ENCODE measurements around the gene AKAP13. TPM values are rescaled to one million over a fixed set of nuclear protein-coding genes. Genes with fewer than 3 reads are reported as not detected.
A peak's percentile ranks its signal among the peaks of the same experiment; 100 is the strongest.

AKAP13 gene
- total RNA-seq, 1 experiment from 2014 or later = 54.5 TPM

DNA sequence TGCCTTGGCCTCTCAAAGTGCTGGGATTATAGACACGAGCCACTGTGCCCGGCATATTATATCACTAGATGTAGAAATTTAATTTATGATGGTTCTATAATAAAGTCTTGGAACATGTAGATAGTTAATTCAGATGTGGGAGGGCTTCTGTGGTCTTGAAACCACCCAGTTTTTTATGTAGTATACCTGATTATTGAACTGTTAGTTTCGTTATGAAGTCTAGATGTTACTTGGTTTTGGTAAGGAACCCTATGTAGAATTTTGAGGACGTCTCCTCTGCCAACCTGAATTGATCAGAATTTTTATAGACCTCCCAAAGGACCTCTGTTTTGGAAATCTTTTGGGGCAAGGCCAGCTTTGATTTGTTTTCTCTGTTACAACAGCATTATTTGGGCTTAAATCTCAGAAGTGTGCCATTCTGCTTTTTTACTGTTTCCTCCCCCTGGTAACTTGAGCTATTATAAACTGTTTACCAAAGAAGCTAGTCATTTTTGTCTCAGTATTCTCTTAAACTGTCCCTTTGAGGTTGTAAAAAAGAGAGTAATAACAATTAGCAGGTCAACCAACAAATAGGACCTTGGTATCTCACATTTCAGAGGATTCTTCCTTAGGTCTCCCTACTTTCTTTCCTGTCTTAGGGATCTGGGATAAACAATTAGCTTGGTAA, 20.8 kb downstream of the AKAP13 start:
- no peak for DNase-seq (ENCODE audit: low spot score)
- Histone ChIP-seq H3K4me1 (ENCODE audit: insufficient read depth, low read length, poor library complexity, severe bottlenecking) (peaks cover 43% of the 10 kb centered on the region), H3K27ac (ENCODE audit: low read depth, low read length, poor library complexity, severe bottlenecking) (peak overlapping the region; percentile 17), H3K27me3 (replicated peaks; ENCODE audit: insufficient read depth, low read depth, low read length, poor library complexity) (no peaks in the 10 kb centered on the region), H3K9me3 (ENCODE audit: low read depth, low read length, poor library complexity, severe bottlenecking) (no peaks in the 10 kb centered on the region), H3K4me3 (ENCODE audit: low read depth, low read length, poor library complexity, severe bottlenecking) (no peak overlapping the region), H3K36me3 (ENCODE audit: insufficient read depth, low read length, poor library complexity, severe bottlenecking) (no peaks in the 10 kb centered on the region)
- ChIA-PET POLR2A (ENCODE audit: low non-redundant PET) (no interaction called here), CTCF (interaction anchor here (1.5 kb wide), 1 partner anchor 13 kb away, joined by 4 read pairs; no protein-coding TSS in a partner anchor)
- TF ChIP-seq EZH2 (IDR thresholded peaks at IDR 0.05; ENCODE audit: borderline replicate concordance, low read depth, low read length, poor library complexity, severe bottlenecking) (no peak), CTCF (conservative IDR thresholded peaks at IDR 0.05; ENCODE audit: low read depth, low read length) (no peak)
- BruUV-seq (replicated peaks) = no TSS peak
- intact Hi-C loops (cut with micrococcal nuclease; ENCODE audit: unreplicated experiment) = no loop called here

GRCh38 chr15:85402195-85402881, 21.9 kb downstream of the AKAP13 start:
- BruUV-seq (replicated peaks) = no TSS peak
- H3K4me1 ChIP-seq (ENCODE audit: insufficient read depth, low read length, poor library complexity, severe bottlenecking) = peaks cover 41% of the 10 kb centered on the region
- POLR2A ChIA-PET (ENCODE audit: low non-redundant PET) = no interaction called here
- CTCF ChIA-PET = interaction anchor here (0.7 to 1.5 kb wide), 2 partner anchors 10 to 12 kb away, joined by 3 to 4 read pairs; no protein-coding TSS in a partner anchor
- H3K4me3 ChIP-seq (ENCODE audit: low read depth, low read length, poor library complexity, severe bottlenecking) = no peak overlapping the region
- DNase-seq (ENCODE audit: low spot score) = no peak
- TF ChIP-seq EZH2 (IDR thresholded peaks at IDR 0.05; ENCODE audit: borderline replicate concordance, low read depth, low read length, poor library complexity, severe bottlenecking) (no peak), CTCF (conservative IDR thresholded peaks at IDR 0.05; ENCODE audit: low read depth, low read length) (no peak)
- H3K36me3 ChIP-seq (ENCODE audit: insufficient read depth, low read length, poor library complexity, severe bottlenecking) = no peaks in the 10 kb centered on the region
- no peaks in the 10 kb centered on the region for H3K27me3 ChIP-seq (replicated peaks; ENCODE audit: insufficient read depth, low read depth, low read length, poor library complexity)
- no peaks in the 10 kb centered on the region for H3K9me3 ChIP-seq (ENCODE audit: low read depth, low read length, poor library complexity, severe bottlenecking)
- intact Hi-C loops (cut with micrococcal nuclease; ENCODE audit: unreplicated experiment) = no loop called here
- peak overlapping the region; percentile 17 for H3K27ac ChIP-seq (ENCODE audit: low read depth, low read length, poor library complexity, severe bottlenecking)

- H3K4me1 ChIP-seq (ENCODE audit: insufficient read depth, low read length, poor library complexity, severe bottlenecking) = peaks cover 43% of the 10 kb centered on the region
- TF ChIP-seq EZH2 (IDR thresholded peaks at IDR 0.05; ENCODE audit: borderline replicate concordance, low read depth, low read length, poor library complexity, severe bottlenecking) = no peak
- TF ChIP-seq CTCF (conservative IDR thresholded peaks at IDR 0.05; ENCODE audit: low read depth, low read length) = no peak
- no TSS peak for BruUV-seq (replicated peaks)
- ChIA-PET CTCF (interaction anchor here (0.9 kb wide), 1 partner anchor 108 kb away, joined by 4 read pairs; no protein-coding TSS in a partner anchor), POLR2A (ENCODE audit: low non-redundant PET) (no interaction called here)
- H3K36me3 ChIP-seq (ENCODE audit: insufficient read depth, low read length, poor library complexity, severe bottlenecking) = no peaks in the 10 kb centered on the region
- DNase-seq (ENCODE audit: low spot score) = no peak
- no peak overlapping the region for H3K27ac ChIP-seq (ENCODE audit: low read depth, low read length, poor library complexity, severe bottlenecking)
- no peaks in the 10 kb centered on the region for H3K9me3 ChIP-seq (ENCODE audit: low read depth, low read length, poor library complexity, severe bottlenecking)
- no peaks in the 10 kb centered on the region for H3K27me3 ChIP-seq (replicated peaks; ENCODE audit: insufficient read depth, low read depth, low read length, poor library complexity)
- intact Hi-C loops (cut with micrococcal nuclease; ENCODE audit: unreplicated experiment) = no loop called here
- H3K4me3 ChIP-seq (ENCODE audit: low read depth, low read length, poor library complexity, severe bottlenecking) = no peak overlapping the region
These were observed 23.3 kb downstream of the AKAP13 start for GRCh38 chr15:85403745-85404144.

All from A673 (cell line).